A673 (cell line): ENCODE measurements around the gene SLMAP.

ENCODE experiments used
- CTCF ChIP-seq: fragments of 300-800, 200-600 bp; sonication (generic); conservative IDR thresholded peaks from 2 replicates; pipeline ENCODE4 v1.5.1; 2017; ENCODE audit warnings: low read depth, mild to moderate bottlenecking, antibody characterized with exemption, low read length, moderate library complexity, mixed read lengths
- EZH2 ChIP-seq: fragments of 200-600 bp; sonication (generic); IDR thresholded peaks from 2 replicates; pipeline ENCODE4 v1.6.1; 2017; ENCODE audit warnings: borderline replicate concordance, low read depth, mild to moderate bottlenecking, mixed read lengths, antibody characterized with exemption, low read length; ENCODE audit not compliant: poor library complexity, severe bottlenecking

GRCh38 chr3:57832900-57833313 lies 76.8 kb downstream of the SLMAP start:
- TF ChIP-seq CTCF, result no peak
- no peak for TF ChIP-seq EZH2
